CD4-positive, alpha-beta T cell treated with Interleukin-15 for 4 hours (primary cell): Measurements from ENCODE around the gene ARHGAP24.
"Not testable (repeated sequence)": the region's sequence is repeated elsewhere in the genome, so short reads cannot be mapped to it uniquely, and the experiment has no call there.

Experiments
- DNase-seq: peaks from one replicate; pipeline ENCODE4 v3.0.0-alpha.2; 2020; ENCODE audit warnings: low spot score

Gene ARHGAP24

GRCh38 chr4:85862896-85863295 lies 387.9 kb downstream of the ARHGAP24 start:
- DNase-seq = no peak

- no peak for DNase-seq
Observed at GRCh38 chr4:85864259-85865205, 389.6 kb downstream of the ARHGAP24 start.

DNA sequence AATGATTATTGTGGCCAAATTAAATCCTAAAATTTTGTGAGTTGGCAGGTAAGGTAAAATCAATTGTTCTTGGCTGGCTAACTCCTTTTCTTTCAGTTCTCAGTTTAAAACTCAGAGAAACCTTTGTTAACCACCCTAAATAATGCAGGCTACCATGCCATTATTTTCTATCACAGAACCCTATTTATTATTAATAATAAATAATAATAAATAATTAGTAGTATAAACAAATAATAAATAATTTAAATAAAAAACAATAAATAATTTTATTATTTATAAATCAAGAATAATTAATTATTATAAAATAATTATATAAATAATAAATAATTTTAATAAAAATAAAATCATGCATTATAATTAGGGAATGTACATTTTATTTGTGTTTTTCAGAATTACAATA lies 390.3 kb downstream of the ARHGAP24 start:
- no peak for DNase-seq

- DNase-seq = no peak
Observed at GRCh38 chr4:85866508-85866907, 391.6 kb downstream of the ARHGAP24 start.

DNA sequence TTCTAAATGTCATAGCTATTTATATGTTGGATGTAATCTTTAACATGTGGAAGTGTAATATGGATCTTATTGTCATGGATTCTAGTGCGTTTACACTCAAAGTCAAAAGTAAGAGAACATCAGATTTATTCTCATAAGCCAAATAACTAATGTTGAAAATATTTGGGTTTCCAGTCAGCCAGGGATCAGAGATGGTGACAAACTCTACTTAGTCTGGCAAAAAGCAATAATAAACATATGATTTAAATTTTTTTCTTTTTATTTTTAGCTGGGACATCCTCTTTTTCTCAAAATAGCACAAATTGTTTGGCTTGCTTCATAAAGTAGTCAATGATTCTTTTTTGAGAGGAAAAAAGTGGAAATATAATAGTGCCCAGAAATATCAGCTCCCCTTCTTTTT lies 392.3 kb downstream of the ARHGAP24 start:
- DNase-seq = no peak

GRCh38 chr4:85869181-85869580 lies 394.2 kb downstream of the ARHGAP24 start:
- no peak for DNase-seq

DNA sequence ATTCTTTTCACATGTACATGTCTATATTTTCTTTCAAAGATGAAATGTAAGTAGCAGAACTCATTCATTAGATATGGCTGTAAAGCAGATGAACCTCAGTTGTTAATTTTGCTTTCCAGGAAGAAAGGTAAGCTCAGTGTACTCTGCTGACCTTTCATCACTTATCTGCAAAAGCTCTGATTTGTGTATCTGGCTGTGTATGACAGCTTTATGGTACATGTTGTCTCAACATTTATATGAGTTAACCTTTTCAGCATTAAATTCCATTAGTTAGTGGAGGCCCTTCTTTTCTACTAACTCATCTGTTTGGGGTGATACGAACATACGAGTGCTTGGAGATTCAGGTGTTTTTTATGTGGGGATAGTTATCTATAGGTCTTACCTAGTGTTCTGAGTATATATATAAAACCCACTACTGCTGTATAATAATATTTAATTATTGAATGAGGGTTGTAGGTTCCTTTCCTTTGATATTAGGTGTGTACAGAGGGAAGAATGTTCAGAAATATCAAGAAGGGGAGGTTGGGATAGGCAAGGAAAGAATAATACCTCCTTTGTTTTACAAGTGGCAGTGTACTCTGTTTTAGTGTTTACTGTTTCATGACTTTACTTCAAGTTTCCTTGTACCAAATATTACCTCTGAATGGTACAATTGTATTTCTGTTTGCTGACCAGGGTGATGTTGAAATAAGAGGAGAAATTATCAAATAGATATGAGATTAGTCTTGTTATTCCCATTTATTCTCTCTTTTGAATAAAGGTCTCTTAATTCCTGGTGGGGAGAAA lies 395.5 kb downstream of the ARHGAP24 start:
- no peak for DNase-seq

GRCh38 chr4:85873566-85873965 lies 398.6 kb downstream of the ARHGAP24 start:
- no peak for DNase-seq

DNA sequence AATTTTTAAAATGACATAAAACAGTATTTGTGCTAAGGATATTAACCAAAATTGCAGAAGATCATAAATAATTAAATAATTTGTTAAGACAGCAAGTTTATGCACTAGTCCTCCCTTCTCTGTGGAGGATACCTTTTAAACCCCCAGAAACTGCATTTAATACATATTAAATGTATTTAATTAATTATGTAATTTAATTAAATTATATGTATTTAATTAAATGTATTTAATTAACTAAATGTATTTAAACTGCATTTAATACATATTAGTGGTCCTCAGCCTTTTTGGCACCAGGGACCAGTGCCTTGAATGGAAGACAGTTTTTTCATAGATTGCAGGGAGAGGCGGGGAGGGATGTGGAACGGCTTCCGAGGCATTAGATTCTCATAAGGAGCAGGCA lies 404.6 kb downstream of the ARHGAP24 start:
- no peak for DNase-seq

- no peak for DNase-seq
Observed at GRCh38 chr4:85883180-85883579, 408.2 kb downstream of the ARHGAP24 start.

- DNase-seq = no peak
Observed at GRCh38 chr4:85884251-85884650, 409.3 kb downstream of the ARHGAP24 start.

- DNase-seq = no peak
Observed at GRCh38 chr4:85886665-85887064, 411.7 kb downstream of the ARHGAP24 start.

GRCh38 chr4:85889314-85889713 lies 414.4 kb downstream of the ARHGAP24 start:
- no peak for DNase-seq

GRCh38 chr4:85895755-85896154 lies 420.8 kb downstream of the ARHGAP24 start:
- no peak for DNase-seq

DNA sequence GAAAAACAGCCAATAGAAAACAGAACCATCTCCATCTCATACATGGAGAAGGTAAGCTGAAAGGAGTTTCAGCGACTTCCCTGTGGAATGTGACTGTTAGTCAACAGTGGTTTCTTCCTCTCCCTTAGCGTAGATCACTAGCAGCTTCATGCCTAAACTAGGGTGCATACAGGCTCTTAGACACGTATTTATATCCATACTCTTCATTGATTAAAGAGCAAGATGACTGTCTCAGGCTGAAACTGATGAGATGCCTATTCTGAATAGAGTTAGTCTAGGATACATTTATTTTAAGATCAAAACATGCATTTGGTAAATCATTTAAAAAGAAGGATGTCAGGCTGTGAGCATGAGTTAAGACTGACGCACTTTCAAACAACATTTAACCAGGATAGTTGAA lies 423.3 kb downstream of the ARHGAP24 start:
- DNase-seq = no peak

DNA sequence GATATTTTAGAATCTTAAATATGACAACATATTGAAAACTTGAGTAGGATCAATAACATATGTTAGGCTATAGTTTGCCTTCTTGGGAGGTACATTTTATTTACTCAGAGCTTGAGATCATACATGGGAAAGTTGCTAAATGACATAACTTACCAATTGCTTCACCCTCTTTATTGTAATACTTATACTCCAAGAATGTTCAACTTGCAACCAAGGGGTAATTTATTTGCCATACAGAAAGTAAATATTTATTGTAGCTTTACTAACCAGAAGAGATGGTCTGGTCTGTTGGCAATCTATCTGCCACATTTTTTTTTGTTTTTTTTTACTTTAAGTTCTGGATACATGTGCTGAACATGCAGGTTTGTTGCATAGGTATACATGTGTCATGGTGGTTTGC lies 426.6 kb downstream of the ARHGAP24 start:
- DNase-seq = no peak

DNA sequence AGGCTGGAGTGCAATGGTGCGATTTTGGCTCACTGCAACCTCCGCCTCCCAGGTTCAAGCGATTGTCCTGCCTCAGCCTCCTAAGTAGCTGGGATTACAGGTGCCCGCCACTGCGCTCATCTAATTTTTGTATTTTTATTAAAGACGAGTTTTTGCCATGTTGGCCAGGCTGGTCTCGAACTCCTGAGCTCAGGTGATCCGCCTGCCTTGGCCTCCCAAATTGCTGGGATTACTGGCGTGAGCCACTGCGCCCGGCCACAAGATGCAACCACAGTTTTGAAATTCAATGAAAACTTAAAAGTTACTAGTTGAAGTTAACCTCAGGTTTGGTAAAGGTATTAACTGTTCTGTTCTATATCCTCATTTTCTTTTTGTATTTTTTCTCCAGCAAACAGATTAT lies 427.7 kb downstream of the ARHGAP24 start:
- not testable (repeated sequence) for DNase-seq

DNA sequence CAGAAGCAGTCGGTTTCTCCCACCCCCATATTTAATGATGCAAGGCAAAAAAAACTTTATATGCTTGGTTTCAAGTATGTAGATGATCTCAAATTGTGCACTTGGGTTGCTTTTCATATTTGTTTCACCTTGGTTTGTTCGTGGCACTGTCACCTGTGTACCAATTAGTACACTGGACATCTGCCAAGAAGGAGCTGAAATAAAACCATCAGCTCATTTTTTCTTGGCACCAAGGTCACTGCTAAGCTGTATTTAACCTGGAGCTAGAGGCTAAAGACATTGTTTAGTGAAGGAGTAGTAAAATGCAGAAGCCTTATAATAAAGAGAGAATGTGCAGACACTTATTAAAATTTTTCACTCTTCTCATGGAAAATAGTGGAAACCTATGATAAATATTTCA lies 430.8 kb downstream of the ARHGAP24 start:
- DNase-seq = no peak

DNA sequence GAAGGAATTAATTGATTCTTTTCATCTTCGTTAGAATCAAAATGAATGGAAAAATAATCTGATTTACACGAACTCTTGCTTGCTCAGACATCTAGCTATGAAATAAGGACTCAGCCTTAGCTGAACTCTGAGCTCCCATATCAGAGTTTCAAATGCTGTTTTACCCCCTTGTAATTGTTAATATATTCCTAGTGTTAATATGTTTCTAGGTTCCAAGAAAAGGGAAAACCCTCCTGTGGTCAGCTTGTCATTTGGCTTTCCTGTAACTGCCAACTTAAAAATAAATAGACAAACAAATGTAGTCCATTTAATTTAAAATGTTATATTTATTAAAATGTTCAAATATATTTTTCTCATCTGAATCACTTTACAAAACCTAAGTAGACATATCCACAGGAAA lies 432.1 kb downstream of the ARHGAP24 start:
- no peak for DNase-seq

DNA sequence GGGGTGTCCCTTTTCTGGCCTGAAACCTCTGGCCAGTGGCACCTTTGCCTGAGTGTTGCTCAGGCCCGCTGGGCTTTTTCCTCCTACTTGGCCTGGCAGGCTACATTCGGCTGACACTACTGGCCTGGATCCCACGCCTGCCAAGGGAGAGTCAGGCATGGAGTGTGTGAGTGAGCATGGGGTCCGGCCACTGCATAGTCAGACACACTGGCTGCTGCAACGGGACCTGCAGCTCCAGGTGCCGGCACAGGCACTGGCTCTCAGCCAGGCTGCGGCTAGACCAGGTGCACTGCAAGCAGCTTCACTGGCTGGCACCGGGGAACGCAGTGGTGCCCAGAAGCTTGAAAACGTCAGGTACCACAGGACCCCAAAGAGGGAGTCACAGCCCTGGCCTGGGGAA lies 434.9 kb downstream of the ARHGAP24 start:
- DNase-seq = no peak

DNA sequence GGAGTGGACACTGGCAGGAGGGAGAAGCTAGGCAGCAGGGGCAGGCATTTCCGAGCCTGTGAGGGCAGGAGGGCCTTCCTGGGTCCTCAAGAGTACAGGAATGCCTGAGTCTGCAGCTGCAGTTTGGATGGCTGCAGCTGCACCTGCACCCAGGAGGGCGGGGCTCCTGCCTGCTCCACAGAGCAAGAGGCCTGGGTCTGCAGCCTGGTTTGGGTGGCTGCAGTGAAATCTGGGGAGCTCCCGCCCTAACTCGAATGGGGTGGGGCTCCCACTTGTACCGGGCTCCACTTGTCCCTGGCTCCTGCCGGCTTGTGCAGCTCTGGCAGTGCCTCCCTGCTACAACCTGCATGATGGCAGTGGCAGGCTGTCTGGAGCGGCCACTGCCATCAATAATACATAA lies 436.0 kb downstream of the ARHGAP24 start:
- no peak for DNase-seq

DNA sequence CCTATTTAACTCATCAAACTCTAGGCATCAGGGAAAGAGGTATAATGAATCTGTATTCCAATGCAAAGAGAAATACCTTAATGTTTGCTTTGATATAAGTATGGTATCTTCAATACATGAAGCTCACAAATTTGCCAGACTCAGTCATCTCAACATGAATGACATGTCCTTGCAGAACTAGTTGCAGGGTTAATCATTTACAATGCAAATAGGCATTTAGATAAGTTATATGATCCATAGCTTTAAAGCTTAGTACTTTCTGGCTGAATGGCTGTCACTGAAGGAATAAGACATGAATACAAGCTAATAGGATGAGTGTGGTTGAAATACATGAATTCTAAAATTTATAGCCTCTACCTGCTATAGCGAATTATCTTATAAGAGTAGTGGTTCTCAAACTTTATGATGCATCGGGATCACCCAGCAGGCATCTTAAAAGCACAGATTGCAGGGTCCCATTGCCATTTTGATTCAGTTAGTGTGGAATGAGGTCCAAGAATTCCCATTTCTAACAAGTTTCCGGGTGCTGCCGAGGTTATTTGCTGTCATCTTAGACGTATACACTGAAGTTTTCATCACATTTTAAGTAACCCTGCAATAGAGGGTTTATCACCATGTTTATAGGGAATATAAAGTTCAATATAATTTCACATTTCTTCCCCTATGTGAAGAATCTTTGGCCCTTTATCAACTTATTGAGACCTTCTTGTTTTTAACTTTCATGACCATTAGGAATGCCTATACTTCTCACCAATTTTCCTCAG lies 439.2 kb downstream of the ARHGAP24 start:
- no peak for DNase-seq
